ENCODE data around the gene LCLAT1. TPM values are rescaled to one million over a fixed set of nuclear protein-coding genes. Genes with fewer than 3 reads are reported as not detected.

The LCLAT1 gene
- polyA plus RNA-seq, 1 of the 3 experiments (the other 2 are of a cell fraction): 6.9 TPM

DNA sequence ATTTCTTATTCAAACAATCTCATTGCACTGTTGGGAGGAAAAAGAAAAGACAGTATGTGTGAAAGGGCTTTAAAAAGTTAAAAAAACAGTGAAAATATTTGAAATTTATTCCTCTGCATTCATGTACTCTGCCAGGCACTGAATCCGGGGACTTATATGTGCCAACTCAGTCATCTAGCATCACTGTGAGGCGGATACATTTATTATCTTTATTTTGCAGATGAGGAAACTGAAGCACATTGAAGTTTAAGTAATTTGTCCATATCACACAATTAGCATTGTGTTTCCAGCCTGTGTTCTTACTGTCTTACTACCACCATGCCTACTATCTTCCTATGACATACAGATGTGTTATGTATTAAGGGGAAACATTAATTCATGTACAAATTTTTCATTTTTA, 1.8 kb downstream of the LCLAT1 start:
- Histone ChIP-seq H3K4me2 (peak overlapping the region; percentile 86), H3K9me3 (no peaks in the 10 kb centered on the region), H3F3A (replicated peaks; ENCODE audit: insufficient read depth) (no peaks in the 10 kb centered on the region), H3K27me3 (ENCODE audit: insufficient read depth) (no peaks in the 10 kb centered on the region), H3K9me2 (no peaks in the 10 kb centered on the region), H3K4me3 (ENCODE audit: low read depth in 2 of 2, low read length in 1 of 2) (0 out of 4 replicates have a peak overlapping the region, but pooled peaks of 1 of the 2 experiments have one; percentile 97), H3K27ac (ENCODE audit: low read depth in 2 of 2, low read length in 1 of 2) (no peak overlapping the region), H3K9ac (no peak overlapping the region), H2AFZ (ENCODE audit: low read depth) (no peak overlapping the region), H3K36me3 (replicated peaks in 1 of 2; ENCODE audit: control insufficient read depth in 1 of 2, insufficient read depth in 2 of 2, low read length in 1 of 2) (peaks cover 3% of the 10 kb centered on the region in 2 experiments), H4K20me1 (ENCODE audit: insufficient read depth) (no peaks in the 10 kb centered on the region), H3K4me1 (ENCODE audit: control insufficient read depth in 1 of 2, insufficient read depth in 2 of 2, low read depth in 1 of 2, low read length in 1 of 2) (peaks cover 0 to 23% of the 10 kb centered on the region in 2 experiments; a peak in 2 of 4 replicates), H3K79me2 (ENCODE audit: insufficient read depth) (peaks cover 46% of the 10 kb centered on the region)
- TF ChIP-seq, protein P1, sequence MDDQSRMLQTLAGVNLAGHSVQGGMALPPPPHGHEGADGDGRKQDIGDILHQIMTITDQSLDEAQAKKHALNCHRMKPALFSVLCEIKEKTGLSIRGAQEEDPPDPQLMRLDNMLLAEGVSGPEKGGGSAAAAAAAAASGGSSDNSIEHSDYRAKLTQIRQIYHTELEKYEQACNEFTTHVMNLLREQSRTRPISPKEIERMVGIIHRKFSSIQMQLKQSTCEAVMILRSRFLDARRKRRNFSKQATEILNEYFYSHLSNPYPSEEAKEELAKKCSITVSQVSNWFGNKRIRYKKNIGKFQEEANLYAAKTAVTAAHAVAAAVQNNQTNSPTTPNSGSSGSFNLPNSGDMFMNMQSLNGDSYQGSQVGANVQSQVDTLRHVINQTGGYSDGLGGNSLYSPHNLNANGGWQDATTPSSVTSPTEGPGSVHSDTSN (IDR thresholded peaks at IDR 0.05): no peak
- TF ChIP-seq EP300 (IDR thresholded peaks at IDR 0.05; ENCODE audit: borderline replicate concordance in 1 of 2, low read depth in 1 of 2, low read length in 1 of 2) (no peak), RFX5 (IDR thresholded peaks at IDR 0.05; ENCODE audit: low read length) (no peak), FOSL2 (IDR thresholded peaks at IDR 0.05; ENCODE audit: borderline replicate concordance, low read depth) (no peak), CHD2 (IDR thresholded peaks at IDR 0.05; ENCODE audit: low read length, partially characterized antibody) (no peak), RXRA (IDR thresholded peaks at IDR 0.05; ENCODE audit: borderline replicate concordance, low read depth) (no peak), GABPA (IDR thresholded peaks at IDR 0.05; ENCODE audit: low read depth) (no peak)
- DNase-seq: no peak
- ChIA-PET POLR2A (no interaction called here), CTCF (no interaction called here)
- WGBS (ENCODE audit: low lambda C conversion rate): 87% methylated on average over 2 of the region's 2 CpGs

DNA sequence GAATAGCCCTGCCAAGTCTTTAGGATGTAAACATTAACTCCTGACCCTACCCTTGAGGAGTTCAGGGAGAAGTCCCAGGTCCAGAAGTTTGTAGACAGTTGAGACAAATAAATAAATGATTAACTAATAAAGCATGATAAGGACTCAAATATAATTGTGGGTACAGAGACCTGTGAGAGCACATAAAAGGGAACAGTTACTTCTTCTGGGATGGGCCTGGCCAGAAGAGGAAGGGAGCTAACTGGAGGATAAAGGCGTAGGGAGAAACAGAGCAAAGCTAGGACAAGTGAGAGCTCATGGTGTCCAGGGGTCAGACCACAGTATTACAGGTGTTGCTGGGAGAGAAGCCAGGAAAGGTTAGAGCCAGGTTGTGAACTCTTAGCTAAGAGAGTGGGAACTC, 3.0 kb downstream of the LCLAT1 start:
- H3K9ac ChIP-seq: no peak overlapping the region
- H2AFZ ChIP-seq (ENCODE audit: low read depth): no peak overlapping the region
- TF ChIP-seq RCOR1 (IDR thresholded peaks at IDR 0.05; ENCODE audit: low read length) (no peak), RXRA (IDR thresholded peaks at IDR 0.05; ENCODE audit: borderline replicate concordance, low read depth) (no peak), RFX5 (IDR thresholded peaks at IDR 0.05; ENCODE audit: low read length) (no peak), FOXM1 (IDR thresholded peaks at IDR 0.05; ENCODE audit: low read depth) (no peak), TEAD4 (IDR thresholded peaks at IDR 0.05; ENCODE audit: borderline replicate concordance, insufficient read depth) (no peak), SMC3 (IDR thresholded peaks at IDR 0.05; ENCODE audit: low read depth, low read length) (no peak), FOSL2 (IDR thresholded peaks at IDR 0.05; ENCODE audit: borderline replicate concordance, low read depth) (no peak), NFIC (IDR thresholded peaks at IDR 0.05; ENCODE audit: borderline replicate concordance) (no peak)
- TF ChIP-seq, protein P2, sequence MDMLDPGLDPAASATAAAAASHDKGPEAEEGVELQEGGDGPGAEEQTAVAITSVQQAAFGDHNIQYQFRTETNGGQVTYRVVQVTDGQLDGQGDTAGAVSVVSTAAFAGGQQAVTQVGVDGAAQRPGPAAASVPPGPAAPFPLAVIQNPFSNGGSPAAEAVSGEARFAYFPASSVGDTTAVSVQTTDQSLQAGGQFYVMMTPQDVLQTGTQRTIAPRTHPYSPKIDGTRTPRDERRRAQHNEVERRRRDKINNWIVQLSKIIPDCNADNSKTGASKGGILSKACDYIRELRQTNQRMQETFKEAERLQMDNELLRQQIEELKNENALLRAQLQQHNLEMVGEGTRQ (IDR thresholded peaks at IDR 0.05; ENCODE audit: borderline replicate concordance, low read depth, low read length): no peak
- TF ChIP-seq, protein P3, sequence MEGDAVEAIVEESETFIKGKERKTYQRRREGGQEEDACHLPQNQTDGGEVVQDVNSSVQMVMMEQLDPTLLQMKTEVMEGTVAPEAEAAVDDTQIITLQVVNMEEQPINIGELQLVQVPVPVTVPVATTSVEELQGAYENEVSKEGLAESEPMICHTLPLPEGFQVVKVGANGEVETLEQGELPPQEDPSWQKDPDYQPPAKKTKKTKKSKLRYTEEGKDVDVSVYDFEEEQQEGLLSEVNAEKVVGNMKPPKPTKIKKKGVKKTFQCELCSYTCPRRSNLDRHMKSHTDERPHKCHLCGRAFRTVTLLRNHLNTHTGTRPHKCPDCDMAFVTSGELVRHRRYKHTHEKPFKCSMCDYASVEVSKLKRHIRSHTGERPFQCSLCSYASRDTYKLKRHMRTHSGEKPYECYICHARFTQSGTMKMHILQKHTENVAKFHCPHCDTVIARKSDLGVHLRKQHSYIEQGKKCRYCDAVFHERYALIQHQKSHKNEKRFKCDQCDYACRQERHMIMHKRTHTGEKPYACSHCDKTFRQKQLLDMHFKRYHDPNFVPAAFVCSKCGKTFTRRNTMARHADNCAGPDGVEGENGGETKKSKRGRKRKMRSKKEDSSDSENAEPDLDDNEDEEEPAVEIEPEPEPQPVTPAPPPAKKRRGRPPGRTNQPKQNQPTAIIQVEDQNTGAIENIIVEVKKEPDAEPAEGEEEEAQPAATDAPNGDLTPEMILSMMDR (IDR thresholded peaks at IDR 0.05): no peak
- H3K79me2 ChIP-seq (ENCODE audit: insufficient read depth): peaks cover 58% of the 10 kb centered on the region
- no peaks in the 10 kb centered on the region for H3F3A ChIP-seq (replicated peaks; ENCODE audit: insufficient read depth)
- peaks cover 3% of the 10 kb centered on the region in 2 experiments for H3K36me3 ChIP-seq (replicated peaks in 1 of 2; ENCODE audit: control insufficient read depth in 1 of 2, insufficient read depth in 2 of 2, low read length in 1 of 2)
- no peak overlapping the region for H3K4me3 ChIP-seq (ENCODE audit: low read depth in 2 of 2, low read length in 1 of 2)
- no peaks in the 10 kb centered on the region for H3K27me3 ChIP-seq (ENCODE audit: insufficient read depth)
- ChIA-PET CTCF (no interaction called here), POLR2A (no interaction called here)
- no peaks in the 10 kb centered on the region for H3K9me3 ChIP-seq
- no peaks in the 10 kb centered on the region for H3K9me2 ChIP-seq
- H3K4me2 ChIP-seq: no peak overlapping the region
- H3K27ac ChIP-seq (ENCODE audit: low read depth in 2 of 2, low read length in 1 of 2): no peak overlapping the region
- H4K20me1 ChIP-seq (ENCODE audit: insufficient read depth): no peaks in the 10 kb centered on the region
- no peak for DNase-seq
- 97% methylated on average over 1 of the region's 1 CpG for WGBS (ENCODE audit: low lambda C conversion rate)
- H3K4me1 ChIP-seq (ENCODE audit: control insufficient read depth in 1 of 2, insufficient read depth in 2 of 2, low read depth in 1 of 2, low read length in 1 of 2): peaks cover 0 to 23% of the 10 kb centered on the region in 2 experiments; a peak in 2 of 4 replicates
